H9 (cell line): ENCODE results near the gene ALDH1B1. TPM values are rescaled to one million over a fixed set of nuclear protein-coding genes. Genes with fewer than 3 reads are reported as not detected.

Experiments
- DNase-seq: peaks from one replicate; pipeline ENCODE4 v3.0.0-alpha.2; 2017
- H2AFZ ChIP-seq: one replicate; pipeline ENCODE4 v1.6.1; 2013; ENCODE audit warnings: mild to moderate bottlenecking, low read length, control low read depth, moderate library complexity
- H2AK5ac ChIP-seq: 2 replicates; pipeline ENCODE4 v1.6.1; 2013; ENCODE audit warnings: low read length, control low read depth, mixed read lengths; ENCODE audit not compliant: insufficient read length
- H2BK120ac ChIP-seq: one replicate; pipeline ENCODE4 v1.6.1; 2013; ENCODE audit warnings: low read depth, mild to moderate bottlenecking, low read length, control low read depth, inconsistent platforms; ENCODE audit not compliant: poor library complexity, severe bottlenecking
- H2BK12ac ChIP-seq: 2 replicates; pipeline ENCODE4 v1.6.1; 2013; ENCODE audit warnings: low read length, control low read depth, mixed read lengths, low read depth; ENCODE audit not compliant: insufficient read length
- H2BK15ac ChIP-seq: 2 replicates; pipeline ENCODE4 v1.6.1; 2013; ENCODE audit warnings: low read depth, low read length, control low read depth
- H2BK20ac ChIP-seq: one replicate; pipeline ENCODE4 v1.6.1; 2013; ENCODE audit warnings: low read depth, mild to moderate bottlenecking, low read length, control low read depth, inconsistent platforms; ENCODE audit not compliant: poor library complexity, severe bottlenecking
- H2BK5ac ChIP-seq: 2 replicates; pipeline ENCODE4 v1.6.1; 2013; ENCODE audit warnings: low read length, control low read depth, mixed read lengths; ENCODE audit not compliant: insufficient read length
- H3K14ac ChIP-seq: 2 replicates; pipeline ENCODE4 v1.6.1; 2013; ENCODE audit warnings: low read length, control low read depth; ENCODE audit not compliant: insufficient read depth
- H3K18ac ChIP-seq: 2 replicates; pipeline ENCODE4 v1.6.1; 2013; ENCODE audit warnings: low read depth, mild to moderate bottlenecking, mixed read lengths, low read length, control low read depth; ENCODE audit not compliant: insufficient read length
- H3K23ac ChIP-seq: 2 replicates; pipeline ENCODE4 v1.6.1; 2013; ENCODE audit warnings: low read length, control low read depth, mixed read lengths, low read depth; ENCODE audit not compliant: insufficient read length
- H3K23me2 ChIP-seq: 2 replicates; pipeline ENCODE4 v1.6.1; 2013; ENCODE audit warnings: low read depth, mild to moderate bottlenecking, mixed read lengths, low read length, control low read depth; ENCODE audit not compliant: insufficient read length, poor library complexity, severe bottlenecking
- H3K27ac ChIP-seq: 2 replicates; pipeline ENCODE4 v1.5.1; 2013; ENCODE audit warnings: low read length, control low read depth, mixed read lengths, low read depth; ENCODE audit not compliant: insufficient read length
- H3K27me3 ChIP-seq: 2 replicates; pipeline ENCODE4 v1.6.1; 2013; ENCODE audit warnings: low read length, control low read depth, inconsistent platforms; ENCODE audit not compliant: insufficient read depth
- H3K4ac ChIP-seq: 2 replicates; pipeline ENCODE4 v1.6.1; 2013; ENCODE audit warnings: low read depth, mild to moderate bottlenecking, control low read depth, inconsistent platforms, low read length, moderate library complexity
- H3K4me1 ChIP-seq: 2 replicates; pipeline ENCODE4 v1.6.1; 2013; ENCODE audit warnings: low read length, control low read depth, inconsistent platforms; ENCODE audit not compliant: insufficient read depth
- H3K4me2 ChIP-seq: 2 replicates; pipeline ENCODE4 v1.6.1; 2013; ENCODE audit warnings: low read length, control low read depth, mixed read lengths; ENCODE audit not compliant: insufficient read length, insufficient read depth
- H3K56ac ChIP-seq: 2 replicates; pipeline ENCODE4 v1.6.1; 2013; ENCODE audit warnings: low read depth, mild to moderate bottlenecking, mixed read lengths, low read length, control low read depth; ENCODE audit not compliant: insufficient read length
- H3K79me1 ChIP-seq: 2 replicates; pipeline ENCODE4 v1.6.1; 2013; ENCODE audit warnings: low read depth, mild to moderate bottlenecking, moderate library complexity, low read length, control low read depth, inconsistent platforms; ENCODE audit not compliant: insufficient read depth, poor library complexity, severe bottlenecking
- H3K79me2 ChIP-seq: 2 replicates; pipeline ENCODE4 v1.6.1; 2013; ENCODE audit warnings: low read length, control low read depth, inconsistent platforms; ENCODE audit not compliant: insufficient read depth
- H3K9ac ChIP-seq: 2 replicates; pipeline ENCODE4 v1.6.1; 2013; ENCODE audit warnings: low read length, control low read depth, mixed read lengths; ENCODE audit not compliant: insufficient read length; ENCODE audit errors: extremely low read depth
- H3K9me3 ChIP-seq: one replicate; pipeline ENCODE4 v1.6.1; 2013; ENCODE audit warnings: low read depth, low read length, inconsistent platforms; ENCODE audit not compliant: control insufficient read depth
- H3T11ph ChIP-seq: one replicate; pipeline ENCODE4 v1.6.1; 2013; ENCODE audit warnings: mild to moderate bottlenecking, low read length, control low read depth, inconsistent platforms
- H4K20me1 ChIP-seq: one replicate; pipeline ENCODE4 v1.6.1; 2013; ENCODE audit not compliant: control insufficient read depth, insufficient read length, insufficient read depth
- H4K5ac ChIP-seq: 2 replicates; pipeline ENCODE4 v1.6.1; 2013; ENCODE audit warnings: low read depth, mild to moderate bottlenecking, mixed read lengths, low read length, control low read depth; ENCODE audit not compliant: insufficient read length
- H4K8ac ChIP-seq: replicated peaks from 2 replicates; pipeline ENCODE4 v1.6.1; 2013; ENCODE audit warnings: low read length, control low read depth, mixed read lengths, low read depth; ENCODE audit not compliant: insufficient read length
- H4K91ac ChIP-seq: 2 replicates; pipeline ENCODE4 v1.6.1; 2013; ENCODE audit warnings: low read depth, mild to moderate bottlenecking, moderate library complexity, mixed read lengths, low read length, control low read depth; ENCODE audit not compliant: insufficient read length
- H3K27ac Mint-ChIP-seq, 3 experiments: 2 replicates in 2 of 3; 3 replicates in 1 of 3; pipeline ENCODE4 v1.8.0; 2020 to 2021; ENCODE audit warnings: mixed read lengths in 3 of 3, mild to moderate bottlenecking in 1 of 3, moderate library complexity in 1 of 3
- H3K27me3 Mint-ChIP-seq: 2 replicates; pipeline ENCODE4 v1.8.0; 2021; ENCODE audit warnings: low read depth, mild to moderate bottlenecking, moderate library complexity, mixed read lengths
- H3K36me3 Mint-ChIP-seq, 3 experiments: 2 replicates in 2 of 3; 3 replicates in 1 of 3; pipeline ENCODE4 v1.8.0; 2020 to 2021; ENCODE audit warnings: low read depth in 3 of 3, mixed read lengths in 3 of 3; ENCODE audit not compliant: insufficient read depth in 1 of 3
- H3K4me1 Mint-ChIP-seq, 2 experiments: 2 replicates each; pipeline ENCODE4 v1.8.0; 2020; ENCODE audit warnings: mixed read lengths in 2 of 2
- H3K4me3 Mint-ChIP-seq, 2 experiments: 2 replicates in 1 of 2; 3 replicates in 1 of 2; pipeline ENCODE4 v1.8.0; 2020 to 2021; ENCODE audit warnings: mild to moderate bottlenecking in 2 of 2, mixed read lengths in 2 of 2, moderate library complexity in 1 of 2
- H3K9me3 Mint-ChIP-seq, 2 experiments: 2 replicates in 1 of 2; 3 replicates in 1 of 2; pipeline ENCODE4 v1.8.0; 2020; ENCODE audit warnings: mild to moderate bottlenecking in 2 of 2, mixed read lengths in 2 of 2, moderate library complexity in 1 of 2
- WGBS: extraction: QIAGEN DNeasy Blood & Tissue Kit; methylation state at CpG from one replicate; pipeline ENCODE4 v1.1.7; 2013; ENCODE audit warnings: missing lambda C conversion rate, low lambda C conversion rate, mixed read lengths; ENCODE audit not compliant: insufficient read length; ENCODE audit errors: extremely low coverage; 5-methylcytosine and 5-hydroxymethylcytosine counted together
- total RNA-seq: library from RNA; stranded (reverse); gene quantifications from 2 replicates; pipeline ENCODE4 v1.2.1, GENCODE V29; 2021
- TF ChIP-seq, protein P1 (sequence below): fragments of 200-600 bp; sonication (generic); conservative IDR thresholded peaks from 3 replicates; pipeline ENCODE4 v1.8.0; 2021; ENCODE audit warnings: antibody characterized with exemption, mild to moderate bottlenecking

Gene ALDH1B1
- total RNA-seq, 1 experiment from 2014 or later, result 49.6 TPM

DNA sequence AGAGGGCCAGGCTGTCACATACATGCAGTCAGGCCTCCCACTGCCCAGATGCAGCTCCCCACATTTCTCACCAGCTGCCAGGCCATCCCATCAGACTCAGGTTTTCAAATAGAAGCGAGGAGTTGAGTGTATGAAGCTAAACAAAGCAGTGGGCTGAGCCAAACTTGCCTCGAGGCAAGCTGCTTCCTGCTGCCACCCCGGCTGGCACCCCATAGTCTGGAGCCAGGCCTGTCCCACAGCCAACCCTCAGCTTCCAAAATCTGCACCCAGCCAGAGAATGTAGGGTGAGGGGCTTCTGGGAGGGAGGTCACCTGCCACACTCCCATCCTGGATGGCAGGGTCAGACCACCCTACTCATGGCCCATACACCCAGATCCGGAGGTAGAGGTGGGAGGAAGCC is 22.3 kb upstream of the ALDH1B1 start:
- Histone ChIP-seq H3K18ac (no peak overlapping the region), H4K8ac (no peak overlapping the region), H3K79me2 (no peaks in the 10 kb centered on the region), H3K79me1 (no peaks in the 10 kb centered on the region), H3K27me3 (no peaks in the 10 kb centered on the region), H2AK5ac (no peak overlapping the region), H3K27ac (no peak overlapping the region), H3K14ac (no peak overlapping the region), H4K20me1 (no peaks in the 10 kb centered on the region), H2BK12ac (no peak overlapping the region), H3K4ac (no peak overlapping the region), H2BK5ac (no peak overlapping the region), H2BK15ac (no peak overlapping the region), H3T11ph (no peak overlapping the region), H3K4me2 (no peak overlapping the region), H3K23me2 (no peaks in the 10 kb centered on the region), H3K9me3 (no peaks in the 10 kb centered on the region), H3K56ac (no peak overlapping the region), H4K91ac (no peak overlapping the region), H3K9ac (no peak overlapping the region), H2BK20ac (no peak overlapping the region), H4K5ac (no peak overlapping the region), H2BK120ac (no peak overlapping the region), H3K4me1 (no peaks in the 10 kb centered on the region), H3K23ac (no peak overlapping the region), H2AFZ (no peak overlapping the region)
- Mint-ChIP-seq H3K4me3 (no peak overlapping the region), H3K27ac (no peak overlapping the region), H3K4me1 (peaks cover 13% of the 10 kb centered on the region in 2 experiments), H3K27me3 (peaks cover 52% of the 10 kb centered on the region), H3K36me3 (no peaks in the 10 kb centered on the region), H3K9me3 (no peaks in the 10 kb centered on the region)
- TF ChIP-seq, protein P1, sequence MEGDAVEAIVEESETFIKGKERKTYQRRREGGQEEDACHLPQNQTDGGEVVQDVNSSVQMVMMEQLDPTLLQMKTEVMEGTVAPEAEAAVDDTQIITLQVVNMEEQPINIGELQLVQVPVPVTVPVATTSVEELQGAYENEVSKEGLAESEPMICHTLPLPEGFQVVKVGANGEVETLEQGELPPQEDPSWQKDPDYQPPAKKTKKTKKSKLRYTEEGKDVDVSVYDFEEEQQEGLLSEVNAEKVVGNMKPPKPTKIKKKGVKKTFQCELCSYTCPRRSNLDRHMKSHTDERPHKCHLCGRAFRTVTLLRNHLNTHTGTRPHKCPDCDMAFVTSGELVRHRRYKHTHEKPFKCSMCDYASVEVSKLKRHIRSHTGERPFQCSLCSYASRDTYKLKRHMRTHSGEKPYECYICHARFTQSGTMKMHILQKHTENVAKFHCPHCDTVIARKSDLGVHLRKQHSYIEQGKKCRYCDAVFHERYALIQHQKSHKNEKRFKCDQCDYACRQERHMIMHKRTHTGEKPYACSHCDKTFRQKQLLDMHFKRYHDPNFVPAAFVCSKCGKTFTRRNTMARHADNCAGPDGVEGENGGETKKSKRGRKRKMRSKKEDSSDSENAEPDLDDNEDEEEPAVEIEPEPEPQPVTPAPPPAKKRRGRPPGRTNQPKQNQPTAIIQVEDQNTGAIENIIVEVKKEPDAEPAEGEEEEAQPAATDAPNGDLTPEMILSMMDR, result no peak
- WGBS, result no CpG with 5 or more reads among the region's 4 CpGs
- DNase-seq, result no peak
